Subcutaneous adipose tissue (tissue), 4 donors: ENCODE measurements around the gene PCSK5. TPM values are rescaled to one million over a fixed set of nuclear protein-coding genes. Genes with fewer than 3 reads are reported as not detected.

Experiments
- total RNA-seq, 4 donors: library from RNA; depleted of rRNA; stranded (reverse); fragments of >200 nt; gene quantifications; one replicate each; pipeline ENCODE4 v1.1.0, GENCODE V29; 2016
- TF ChIP-seq, protein P1 (sequence below): fragments of 450-650 bp; IDR thresholded peaks from one replicate; pipeline ENCODE4 v1.5.1; 2016; ENCODE audit warnings: low read depth, mild to moderate bottlenecking, control low read depth, antibody characterized with exemption, moderate library complexity

Gene PCSK5
- total RNA-seq, 4 donors from 2014 or later: 18.4 to 36.4 (median 20.1) TPM

DNA sequence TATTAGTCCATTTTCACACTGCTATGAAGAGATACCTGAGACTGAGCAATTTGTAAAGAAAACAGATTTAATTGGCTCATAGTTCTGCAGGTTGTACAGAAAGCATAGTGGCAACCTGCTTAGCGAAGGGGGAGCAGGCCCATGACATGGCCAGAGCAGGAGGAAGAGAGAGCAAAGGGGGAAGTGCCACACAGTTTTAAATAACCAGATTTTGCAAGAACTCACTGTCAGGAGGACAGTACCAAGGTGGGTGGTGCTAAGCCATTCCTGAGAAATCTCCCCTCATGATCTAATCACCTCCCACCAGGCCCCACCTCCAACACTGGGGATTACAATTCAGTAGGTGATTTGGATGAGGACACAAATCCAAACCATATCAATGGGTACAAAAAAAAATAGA lies 16.8 kb upstream of the PCSK5 start:
- TF ChIP-seq, protein P1, sequence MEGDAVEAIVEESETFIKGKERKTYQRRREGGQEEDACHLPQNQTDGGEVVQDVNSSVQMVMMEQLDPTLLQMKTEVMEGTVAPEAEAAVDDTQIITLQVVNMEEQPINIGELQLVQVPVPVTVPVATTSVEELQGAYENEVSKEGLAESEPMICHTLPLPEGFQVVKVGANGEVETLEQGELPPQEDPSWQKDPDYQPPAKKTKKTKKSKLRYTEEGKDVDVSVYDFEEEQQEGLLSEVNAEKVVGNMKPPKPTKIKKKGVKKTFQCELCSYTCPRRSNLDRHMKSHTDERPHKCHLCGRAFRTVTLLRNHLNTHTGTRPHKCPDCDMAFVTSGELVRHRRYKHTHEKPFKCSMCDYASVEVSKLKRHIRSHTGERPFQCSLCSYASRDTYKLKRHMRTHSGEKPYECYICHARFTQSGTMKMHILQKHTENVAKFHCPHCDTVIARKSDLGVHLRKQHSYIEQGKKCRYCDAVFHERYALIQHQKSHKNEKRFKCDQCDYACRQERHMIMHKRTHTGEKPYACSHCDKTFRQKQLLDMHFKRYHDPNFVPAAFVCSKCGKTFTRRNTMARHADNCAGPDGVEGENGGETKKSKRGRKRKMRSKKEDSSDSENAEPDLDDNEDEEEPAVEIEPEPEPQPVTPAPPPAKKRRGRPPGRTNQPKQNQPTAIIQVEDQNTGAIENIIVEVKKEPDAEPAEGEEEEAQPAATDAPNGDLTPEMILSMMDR: no peak

DNA sequence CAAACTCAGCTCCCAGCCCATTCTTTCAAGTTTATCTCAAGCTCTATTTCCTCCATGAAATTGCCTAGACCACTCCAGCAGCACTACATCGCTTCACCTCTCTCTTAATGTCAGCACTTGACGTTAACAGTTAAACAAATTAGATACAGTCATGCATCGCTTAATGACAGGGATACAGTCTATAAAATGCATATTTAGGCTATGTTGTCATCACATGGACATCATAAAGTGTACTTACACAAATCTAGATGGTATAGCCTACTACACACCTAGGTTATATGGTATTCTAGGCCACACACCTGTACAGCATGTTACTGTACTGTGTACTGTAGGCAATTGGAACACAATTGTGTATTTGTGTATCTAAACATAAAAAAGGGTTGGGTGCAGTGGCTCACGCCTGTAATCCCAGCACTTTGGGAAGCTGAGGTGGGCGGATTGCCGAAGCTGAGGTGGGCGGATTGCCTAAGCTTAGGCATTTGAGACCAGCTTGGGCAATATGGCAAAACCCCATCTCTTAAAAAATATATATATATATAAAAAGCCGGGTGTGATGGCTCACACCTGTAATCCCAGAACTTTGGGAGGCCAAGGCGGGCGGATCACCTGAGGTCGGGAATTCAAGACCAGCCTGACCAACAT lies 13.4 kb upstream of the PCSK5 start:
- TF ChIP-seq, protein P1: no peak

DNA sequence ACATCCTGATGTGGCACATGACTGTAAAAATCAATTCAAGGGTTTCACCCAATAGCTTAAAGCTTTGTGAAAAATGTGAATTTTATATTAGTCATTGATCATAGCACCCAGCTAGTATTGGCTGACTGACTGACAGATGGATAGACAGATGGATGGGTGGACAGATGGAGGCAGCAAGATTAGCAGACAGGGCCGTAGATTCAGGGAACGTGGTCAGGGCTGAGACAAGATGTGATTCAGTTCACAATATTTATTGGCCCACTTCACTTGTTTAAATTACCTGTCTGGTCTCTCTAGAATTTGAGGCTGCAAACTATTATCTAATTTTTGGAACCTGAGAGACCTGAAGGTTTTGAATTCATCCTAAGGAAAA lies 12.0 kb upstream of the PCSK5 start:
- TF ChIP-seq, protein P1: no peak

DNA sequence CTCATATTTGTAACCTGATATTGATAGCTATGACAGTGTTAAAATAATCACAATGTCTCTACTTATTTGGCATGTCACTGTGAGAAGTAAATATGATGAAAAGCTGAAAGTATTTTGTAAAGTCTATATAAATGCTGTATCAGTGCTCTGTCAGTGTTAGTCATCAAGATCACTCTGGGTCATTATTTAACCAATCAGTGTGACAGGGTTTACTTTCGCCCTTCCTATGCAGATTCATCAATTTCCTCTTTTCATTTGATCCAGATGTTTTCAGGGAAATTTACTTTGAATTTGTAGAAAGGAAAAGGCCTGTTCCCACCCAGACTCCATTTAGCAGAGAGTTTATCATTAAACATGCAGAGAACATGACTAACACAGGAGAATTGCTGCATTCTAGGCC lies 9.9 kb upstream of the PCSK5 start:
- TF ChIP-seq, protein P1: no peak

DNA sequence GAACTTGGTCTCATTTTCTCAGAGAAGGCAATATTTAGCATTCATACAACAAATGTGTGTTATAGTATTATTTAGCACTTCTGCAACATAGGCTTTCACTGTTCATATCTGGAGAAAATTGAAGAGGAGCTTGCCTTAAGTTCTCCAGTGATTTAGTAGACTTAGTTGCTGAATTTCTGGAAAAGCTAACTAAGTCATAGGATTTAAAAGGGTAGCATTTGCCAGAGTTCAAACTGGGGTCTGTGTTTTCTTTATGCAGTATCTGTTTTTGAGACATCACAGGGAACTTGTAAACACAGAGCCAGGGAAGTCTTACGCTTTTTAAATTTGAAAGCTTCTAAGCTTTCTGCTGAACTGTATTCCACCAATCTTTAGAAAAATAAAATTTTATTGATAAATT lies 8.7 kb upstream of the PCSK5 start:
- TF ChIP-seq, protein P1: no peak

DNA sequence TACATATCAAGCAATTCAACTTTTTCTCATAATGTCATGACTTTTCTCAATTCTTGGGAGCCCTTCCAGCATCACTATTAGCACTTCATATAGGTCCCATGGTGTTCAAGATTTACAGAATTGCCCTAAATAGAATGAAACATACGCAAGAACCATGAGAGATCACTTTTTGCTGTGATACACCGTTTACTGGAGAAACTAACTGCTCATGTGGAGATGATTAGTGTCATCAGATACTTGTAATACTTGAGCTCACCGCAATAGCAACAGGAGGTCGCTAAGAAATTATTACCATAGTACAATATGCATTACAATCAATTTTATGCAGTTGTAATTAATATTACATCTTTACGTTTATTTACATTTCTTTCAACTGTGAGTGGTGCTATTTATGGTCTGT lies 4.8 kb upstream of the PCSK5 start:
- TF ChIP-seq, protein P1: no peak

DNA sequence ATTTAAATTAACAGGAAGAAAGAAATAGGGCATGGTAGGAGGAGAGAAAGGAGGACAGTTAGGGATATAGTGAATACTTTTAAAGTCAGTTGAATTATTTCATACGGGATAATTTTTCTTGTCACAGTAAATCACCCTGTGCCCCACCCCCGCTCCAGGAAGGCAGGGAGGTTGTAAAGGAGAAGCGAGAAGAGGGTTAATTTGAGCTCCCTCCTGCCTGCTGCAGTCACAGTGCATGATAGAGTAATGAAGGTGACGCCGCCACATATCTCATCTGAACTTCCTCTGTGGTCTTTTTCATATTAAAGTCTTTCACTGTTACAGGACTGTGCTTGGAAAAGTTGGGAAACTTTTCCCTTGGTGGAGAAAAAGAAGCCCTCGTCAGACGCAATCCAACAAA lies 896 bp upstream of the PCSK5 start:
- TF ChIP-seq, protein P1: no peak
